HG03442 (cell line): ENCODE results near the gene DOCK4.

ENCODE experiments used
- ATAC-seq: cut with Tn5 transposase; IDR thresholded peaks from one replicate; pipeline ENCODE4 v1.9.1; 2021; ENCODE audit warnings: mild to moderate bottlenecking, moderate library complexity; ENCODE audit not compliant: unreplicated experiment

DOCK4 gene

DNA sequence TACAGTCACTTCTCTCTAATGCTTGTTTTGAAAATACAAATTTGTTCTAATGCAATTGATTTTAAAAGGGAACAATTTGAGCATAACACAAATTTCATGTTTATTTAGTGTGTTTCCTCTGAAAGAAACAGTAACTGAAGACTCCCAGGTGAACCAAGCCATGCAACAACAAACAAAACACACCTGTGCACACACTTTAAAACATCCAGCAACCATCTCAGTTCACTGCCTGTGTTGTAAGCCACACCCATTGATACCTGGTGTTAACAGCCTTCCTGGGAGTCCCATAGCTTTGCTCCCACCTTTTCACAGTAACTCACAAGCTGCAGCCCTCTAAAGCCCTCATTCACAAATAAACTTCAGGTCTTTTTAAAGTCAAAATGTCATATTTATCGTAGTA, 89.3 kb downstream of the DOCK4 start:
- no peak for ATAC-seq

DNA sequence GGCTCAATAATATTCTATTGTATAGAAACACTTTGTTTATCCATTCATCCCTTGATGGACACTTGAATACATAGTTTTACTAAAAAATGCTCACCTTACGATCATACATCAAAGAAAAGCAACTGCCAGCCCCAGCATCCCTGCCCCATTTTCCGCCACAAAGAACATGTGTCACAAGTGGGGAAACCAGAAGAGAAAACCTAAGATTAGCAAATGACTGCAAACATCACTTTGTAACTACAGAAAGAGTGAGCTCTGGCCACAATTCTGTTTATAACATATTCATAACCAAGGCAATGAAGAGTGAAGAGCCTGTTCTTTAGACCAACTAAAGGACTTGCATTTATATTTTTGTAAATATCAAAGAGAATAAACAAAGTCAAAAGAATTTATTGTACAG, 89.8 kb downstream of the DOCK4 start:
- ATAC-seq: no peak

DNA sequence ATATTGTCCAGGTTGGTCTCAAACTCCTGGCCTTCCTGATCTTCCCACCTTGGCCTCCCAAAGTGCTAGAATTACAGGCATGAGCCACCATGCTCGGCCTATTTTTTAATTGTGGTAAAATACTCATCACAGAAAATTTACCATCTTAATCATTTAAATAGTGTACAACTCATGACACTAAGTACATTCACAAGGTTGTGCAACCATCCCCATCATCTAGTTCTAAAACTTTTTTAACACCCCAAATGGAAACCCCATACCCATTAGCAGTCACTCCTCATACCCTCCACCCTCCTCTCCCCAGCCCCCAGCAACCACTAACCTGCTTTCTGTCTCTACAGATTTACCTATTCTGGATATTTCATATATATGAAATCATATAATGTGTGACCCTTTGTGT, 90.3 kb downstream of the DOCK4 start:
- no peak for ATAC-seq

DNA sequence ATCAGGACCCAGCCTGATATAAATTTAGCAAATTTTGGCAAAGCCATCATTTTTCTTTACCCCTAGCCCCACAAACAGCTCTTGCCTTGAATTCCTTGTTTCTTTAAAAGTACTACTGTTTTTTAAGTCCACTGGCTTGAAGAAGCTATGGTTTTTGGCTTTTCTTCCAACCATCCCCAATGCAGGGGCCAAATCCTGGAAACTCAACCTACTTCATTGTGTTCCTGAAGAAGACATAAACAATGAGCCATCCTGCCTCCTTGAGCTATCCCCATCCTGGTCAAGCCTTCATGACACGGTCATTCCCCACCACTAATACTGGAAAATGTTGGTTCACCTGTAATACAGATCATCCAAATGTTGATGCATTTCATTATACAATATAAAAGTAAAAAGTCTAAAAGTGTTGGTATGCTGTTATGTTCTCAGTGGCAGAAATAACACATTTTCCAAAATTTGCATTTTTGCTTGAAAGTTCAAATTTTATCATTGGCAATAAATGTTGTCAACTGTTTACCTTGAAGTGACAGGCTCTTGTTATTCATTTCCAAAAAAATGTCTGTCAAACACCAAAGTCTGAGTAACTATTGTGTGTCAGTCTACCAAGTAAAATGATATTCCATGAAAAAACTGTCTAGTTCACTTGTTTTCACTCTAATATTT, 92.2 kb downstream of the DOCK4 start:
- no peak for ATAC-seq

DNA sequence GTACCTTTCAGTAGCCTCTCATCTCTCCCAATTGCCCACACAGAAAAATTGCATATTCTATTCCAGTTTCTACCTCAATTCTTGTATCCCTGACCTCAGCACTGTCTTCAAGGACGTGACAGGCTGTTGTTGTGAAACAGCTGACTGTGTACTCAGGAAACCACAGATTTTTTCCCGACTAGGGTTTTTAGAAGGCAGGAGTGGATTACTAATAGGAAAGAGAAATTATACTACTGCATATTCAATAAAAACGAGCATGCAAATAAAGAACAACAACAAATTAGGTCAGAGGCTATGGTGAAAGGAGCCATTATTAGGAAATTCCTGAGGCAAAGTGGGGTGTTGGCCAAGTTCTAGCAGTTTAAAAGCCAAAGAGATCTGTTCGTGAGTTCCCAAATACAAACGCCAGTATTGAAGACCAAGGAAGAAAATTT, 93.4 kb downstream of the DOCK4 start:
- no peak for ATAC-seq

DNA sequence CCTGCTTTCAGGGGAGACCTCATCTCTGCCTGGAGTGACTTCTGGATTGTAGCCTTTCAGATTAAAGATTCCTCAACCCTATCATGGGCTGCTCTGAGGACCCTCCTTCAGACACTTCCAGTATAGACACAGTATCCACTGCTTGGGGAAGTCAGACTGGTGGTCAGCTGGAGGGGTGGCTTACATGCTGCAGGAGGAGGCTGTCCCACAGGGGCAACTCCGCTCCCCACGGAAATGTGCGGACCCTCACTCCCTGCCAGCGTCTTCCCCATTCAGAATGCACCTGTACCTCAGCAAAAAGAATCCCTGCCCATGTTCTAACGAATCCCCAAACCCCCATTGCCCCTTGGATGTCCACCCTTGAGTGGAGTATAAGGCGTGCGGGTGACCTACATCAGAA, 95.5 kb downstream of the DOCK4 start:
- no peak for ATAC-seq

DNA sequence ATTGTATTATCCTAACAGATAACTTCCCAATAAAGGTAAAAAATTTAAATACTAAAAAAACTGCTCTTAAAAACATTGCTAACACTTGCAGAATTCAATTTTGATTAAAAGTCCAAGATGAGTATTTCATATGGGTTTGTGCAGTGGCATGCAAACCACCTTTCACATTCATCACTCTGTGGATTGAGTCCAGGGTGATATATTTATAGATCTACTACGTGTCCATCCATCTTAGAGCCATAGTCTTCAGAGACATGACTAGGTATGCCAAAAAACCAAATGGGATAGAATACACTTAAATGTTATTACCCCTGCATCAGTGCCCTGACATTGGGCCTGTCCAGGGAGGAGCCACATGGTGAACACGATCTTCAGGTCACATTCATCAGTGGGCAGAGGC, 96.0 kb downstream of the DOCK4 start:
- no peak for ATAC-seq

DNA sequence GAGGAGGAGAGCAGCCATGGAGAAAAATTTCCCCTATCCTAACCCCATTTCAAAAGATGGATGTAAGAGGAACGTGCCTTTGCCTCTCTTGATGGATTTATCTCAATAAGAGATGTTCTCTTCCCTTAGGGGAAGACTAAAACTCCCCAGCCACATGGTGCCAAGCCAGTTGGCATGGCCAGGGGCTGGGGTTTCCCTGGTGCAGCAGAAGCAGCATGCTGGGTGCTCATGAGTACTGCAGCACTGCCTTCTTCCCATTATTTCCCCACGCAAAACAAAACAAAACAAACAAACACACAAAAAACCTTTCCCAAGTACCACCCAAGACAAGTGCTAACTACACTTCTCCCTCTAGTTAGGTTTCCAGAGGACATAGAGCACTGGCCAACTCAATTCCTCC, 97.2 kb downstream of the DOCK4 start:
- ATAC-seq: no peak

DNA sequence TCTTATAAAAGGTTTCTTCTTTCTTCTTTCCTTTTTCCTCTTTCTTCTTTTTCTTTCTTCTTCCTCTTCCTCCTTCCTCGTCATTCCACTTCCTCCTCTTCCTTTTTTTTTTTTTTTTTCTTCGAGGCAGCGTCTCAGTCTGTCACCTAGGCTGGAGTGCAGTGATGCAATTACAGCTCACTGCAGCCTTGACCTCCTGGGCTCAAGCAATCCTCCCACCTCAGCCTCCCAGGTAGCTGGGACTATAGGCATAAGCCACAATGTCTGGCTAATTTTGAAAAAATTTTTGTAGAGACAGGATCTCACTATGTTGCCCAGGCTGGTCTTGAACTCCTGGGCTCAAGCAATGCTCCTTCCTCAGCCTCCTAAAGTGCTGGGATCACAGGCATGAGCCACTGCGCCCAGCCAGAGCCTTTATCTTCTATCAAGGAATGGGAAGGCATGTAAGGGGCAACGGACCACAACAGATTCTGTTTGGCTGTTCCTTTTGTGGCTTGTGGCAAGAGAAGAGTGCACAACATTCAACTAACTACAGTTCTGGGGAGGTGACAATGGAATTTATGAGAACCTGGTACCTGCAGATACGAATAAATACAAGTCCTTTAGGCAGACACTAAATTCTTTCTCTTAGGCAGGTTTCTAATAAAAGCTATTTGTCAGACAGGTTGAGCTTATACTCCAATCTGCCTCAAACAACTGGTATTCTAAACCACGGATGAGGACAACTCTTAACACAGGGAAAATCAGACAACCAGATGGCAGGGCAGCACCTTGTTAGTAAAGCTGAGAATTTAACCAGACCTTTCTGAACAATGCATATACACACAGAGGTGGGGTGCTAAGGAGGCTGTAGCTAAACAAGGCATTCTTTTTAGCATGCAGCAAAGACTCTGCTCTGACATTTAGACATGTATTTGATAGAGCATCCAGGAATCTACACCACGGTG, 100.3 kb downstream of the DOCK4 start:
- ATAC-seq: no peak

DNA sequence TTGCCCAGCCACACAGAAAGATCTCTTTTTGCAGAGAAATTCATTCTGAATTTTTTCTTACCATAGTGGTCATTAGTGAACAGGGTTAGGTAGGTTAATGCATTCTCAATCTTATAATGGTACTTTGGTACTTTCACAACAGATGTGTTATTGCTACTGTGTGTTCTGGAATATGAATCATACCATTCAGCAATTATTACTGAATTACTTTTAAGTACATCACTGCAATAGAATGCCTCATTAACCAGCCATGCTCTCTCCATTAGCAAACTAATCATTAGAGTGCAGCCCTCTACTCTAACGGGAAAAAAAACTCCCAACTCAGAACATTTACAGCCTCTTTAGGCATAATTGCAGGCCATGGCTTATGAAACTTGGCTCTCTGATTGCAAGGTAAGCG, 102.1 kb downstream of the DOCK4 start:
- ATAC-seq: no peak

DNA sequence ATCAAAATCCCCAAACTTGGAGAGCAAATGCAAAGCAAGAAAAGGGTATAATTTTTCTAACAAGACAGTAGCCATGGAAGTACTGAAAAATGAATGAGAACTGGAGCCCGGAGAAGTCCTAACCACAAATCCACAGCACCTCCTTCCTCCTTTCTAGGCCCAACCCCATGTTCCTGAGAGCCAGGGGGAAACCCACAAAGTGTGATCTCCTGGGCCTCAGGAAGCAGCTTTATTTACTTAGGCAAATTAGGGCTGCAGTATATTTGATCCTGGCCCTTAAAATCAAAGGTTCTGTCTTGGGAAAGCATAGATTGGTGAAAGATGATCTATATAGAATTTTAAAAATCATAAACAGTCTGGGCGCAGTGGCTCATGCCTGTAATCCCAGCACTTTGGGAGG, 103.0 kb downstream of the DOCK4 start:
- ATAC-seq: no peak

DNA sequence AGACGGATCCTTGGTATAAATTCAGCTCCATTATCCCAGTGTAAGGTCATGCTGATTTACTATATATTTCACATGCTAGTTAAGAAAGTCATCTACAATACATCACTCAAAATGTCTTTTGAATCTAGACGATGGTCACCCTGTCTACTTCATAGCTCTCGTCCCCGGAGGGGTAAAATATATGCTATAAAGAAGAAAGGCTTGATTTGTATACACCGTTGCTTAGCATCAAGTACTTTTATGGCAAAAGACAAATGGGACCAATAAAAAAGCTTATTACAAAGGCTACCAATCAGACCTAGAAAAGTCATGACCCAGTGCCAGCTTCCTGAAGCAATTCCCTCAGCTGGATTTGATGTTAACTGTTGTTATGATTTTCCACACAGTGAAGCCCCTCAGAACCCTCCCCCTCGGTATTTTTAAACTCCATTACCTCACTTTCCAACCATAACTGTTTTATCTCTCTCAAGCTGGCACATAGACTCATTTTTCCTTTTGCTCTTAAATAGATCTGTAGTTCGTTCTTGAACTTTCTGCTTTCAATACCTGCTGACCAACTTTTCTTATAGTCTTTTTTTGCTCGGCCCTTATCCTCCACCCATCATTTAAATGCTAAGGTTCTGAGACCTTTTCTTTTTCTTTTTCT, 104.9 kb downstream of the DOCK4 start:
- ATAC-seq: no peak

DNA sequence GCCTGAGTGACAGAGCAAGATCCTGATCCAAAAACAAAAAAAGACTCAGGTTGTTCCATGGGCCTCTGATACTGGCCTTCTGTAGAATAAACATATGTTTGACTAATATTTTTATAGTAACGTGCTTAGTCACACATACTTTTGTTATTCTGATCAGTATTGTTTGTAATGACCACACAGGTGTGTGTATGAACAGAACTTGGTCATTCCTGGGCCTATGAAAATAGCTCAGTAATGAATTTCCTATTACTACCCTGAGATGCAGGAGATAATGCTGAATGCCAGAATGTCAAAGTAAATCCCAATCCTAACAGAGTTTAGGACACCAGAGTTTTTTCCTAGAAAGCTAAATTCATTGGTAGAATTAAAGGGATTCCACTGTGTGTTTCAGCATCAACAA, 108.7 kb downstream of the DOCK4 start:
- no peak for ATAC-seq

DNA sequence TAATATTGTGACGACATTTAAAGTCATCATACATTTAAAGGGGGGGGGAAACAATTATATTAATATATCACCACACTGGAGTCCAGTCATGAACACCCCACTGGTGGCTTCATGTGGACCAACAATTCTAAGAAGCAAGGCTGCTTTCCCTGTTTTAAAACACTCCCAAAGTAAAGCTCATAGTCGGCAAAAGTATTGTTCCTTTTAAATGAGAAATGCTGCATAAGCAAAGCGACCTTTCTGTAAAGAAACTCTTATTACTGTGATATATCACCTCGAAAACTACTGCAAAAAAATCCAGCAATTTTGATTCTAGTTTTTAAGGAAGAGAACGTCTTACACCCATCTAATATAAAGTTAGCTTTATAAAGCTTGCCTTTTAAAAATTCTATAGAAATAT, 112.8 kb downstream of the DOCK4 start:
- no peak for ATAC-seq

DNA sequence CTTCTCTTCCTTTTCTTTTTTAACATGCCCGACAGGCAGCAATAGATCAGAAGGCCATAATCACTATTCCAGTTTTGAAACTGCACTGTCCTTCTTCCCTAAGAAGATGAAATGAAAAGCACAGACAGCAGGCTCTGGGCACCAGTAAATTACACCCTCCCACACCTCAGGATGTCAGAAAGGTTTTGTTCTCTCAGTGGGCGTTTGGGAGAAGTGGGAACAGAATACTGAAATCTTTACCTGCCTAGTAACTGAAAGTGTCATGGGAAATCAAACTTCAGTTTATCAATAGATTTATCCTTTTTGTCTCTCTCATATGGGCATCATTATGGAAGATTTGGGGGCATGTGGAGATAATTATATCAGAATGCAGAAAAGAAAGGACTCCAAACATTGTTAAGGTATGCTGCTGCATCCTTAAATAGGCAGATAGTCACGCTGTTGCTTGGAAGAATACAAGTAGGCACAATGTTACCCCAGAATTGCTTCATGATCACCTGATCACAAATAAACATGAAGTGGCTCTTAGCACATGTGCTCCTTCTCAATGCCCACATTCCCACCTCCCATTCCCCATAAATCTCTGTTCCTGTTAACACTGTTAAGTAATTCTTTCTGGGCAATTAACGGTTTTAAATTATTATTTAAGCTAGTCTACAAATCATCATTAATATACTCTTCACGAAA, 113.3 kb downstream of the DOCK4 start:
- ATAC-seq: no peak

DNA sequence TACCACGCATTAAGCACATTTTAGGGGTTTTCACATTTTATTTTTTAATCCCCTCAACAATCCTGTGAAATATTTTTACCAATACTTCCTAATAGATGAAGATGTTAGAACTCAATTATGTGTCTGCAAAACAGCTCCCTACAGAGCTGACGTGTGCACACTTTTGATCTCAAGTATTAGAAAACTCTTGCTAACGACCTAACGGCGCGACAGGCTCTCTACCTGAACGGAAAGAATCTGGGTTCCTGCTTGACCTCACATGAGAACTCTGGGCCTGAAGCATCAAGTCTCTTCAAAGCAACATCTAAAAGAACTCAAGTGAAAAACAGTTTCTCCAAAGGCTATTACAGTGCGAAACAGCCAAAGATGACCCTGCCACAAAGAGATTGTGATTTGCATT, 113.9 kb downstream of the DOCK4 start:
- ATAC-seq: no peak

DNA sequence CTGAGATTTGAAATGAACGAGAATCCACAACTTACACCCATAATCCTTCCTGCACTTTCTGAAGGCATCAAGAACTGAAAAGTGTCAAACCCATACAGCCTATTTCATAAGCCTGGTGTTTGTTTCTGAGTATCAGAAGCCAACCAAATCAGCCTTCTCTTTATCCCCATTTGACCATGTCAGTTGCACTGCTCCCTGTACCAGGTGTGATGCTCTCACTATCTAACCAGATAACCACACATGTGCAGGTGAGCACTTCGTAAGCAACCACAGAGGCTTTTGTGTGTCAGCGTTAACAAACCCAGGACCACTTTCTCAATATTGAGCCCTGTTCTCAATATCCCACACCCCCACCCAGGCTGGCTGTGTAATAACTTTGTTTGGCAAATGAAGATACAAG, 114.4 kb downstream of the DOCK4 start:
- ATAC-seq: no peak

DNA sequence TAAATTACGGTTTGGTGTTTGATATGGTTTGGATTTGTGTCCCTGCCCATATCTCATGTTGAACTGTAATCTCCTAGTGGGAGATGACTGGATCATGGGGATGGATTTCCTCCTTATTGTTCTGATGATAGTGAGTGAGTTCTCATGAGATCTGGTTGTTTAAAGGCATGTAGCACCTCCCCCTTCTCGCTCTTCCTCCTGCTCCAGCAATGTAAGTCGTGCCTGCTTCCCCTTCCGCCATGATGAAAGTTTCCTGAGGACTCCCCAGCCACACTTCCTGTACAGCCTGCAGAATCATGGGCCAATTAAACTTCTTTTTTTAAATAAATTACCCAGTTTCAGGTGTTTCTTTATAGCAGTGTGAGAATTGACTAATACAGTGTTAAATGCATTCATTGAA, 116.6 kb downstream of the DOCK4 start:
- no peak for ATAC-seq

DNA sequence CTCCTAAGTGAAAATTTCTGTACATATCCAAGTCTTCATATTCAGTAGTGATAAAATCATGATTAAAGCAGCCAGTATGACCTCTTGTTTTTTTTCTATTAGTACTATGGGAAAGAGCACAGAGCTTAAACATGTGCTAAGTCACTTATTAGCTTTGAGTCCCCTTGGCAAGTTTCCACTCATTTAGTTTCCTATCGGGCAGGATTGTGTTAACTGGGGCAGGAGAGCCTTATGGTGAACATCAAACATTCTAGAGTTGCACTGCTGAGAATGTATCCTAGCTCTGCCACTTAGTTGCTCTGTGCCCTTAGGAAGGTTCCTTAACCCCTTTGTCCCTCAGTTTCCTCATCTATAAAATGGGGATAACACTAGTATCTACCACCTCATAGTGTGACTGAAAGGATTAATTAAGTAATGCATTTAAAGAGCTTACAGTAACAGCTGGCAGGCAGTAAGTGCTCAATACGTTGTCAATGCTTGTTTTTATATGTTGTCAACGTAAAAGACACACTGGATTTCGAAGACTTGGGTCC, 117.6 kb downstream of the DOCK4 start:
- no peak for ATAC-seq

DNA sequence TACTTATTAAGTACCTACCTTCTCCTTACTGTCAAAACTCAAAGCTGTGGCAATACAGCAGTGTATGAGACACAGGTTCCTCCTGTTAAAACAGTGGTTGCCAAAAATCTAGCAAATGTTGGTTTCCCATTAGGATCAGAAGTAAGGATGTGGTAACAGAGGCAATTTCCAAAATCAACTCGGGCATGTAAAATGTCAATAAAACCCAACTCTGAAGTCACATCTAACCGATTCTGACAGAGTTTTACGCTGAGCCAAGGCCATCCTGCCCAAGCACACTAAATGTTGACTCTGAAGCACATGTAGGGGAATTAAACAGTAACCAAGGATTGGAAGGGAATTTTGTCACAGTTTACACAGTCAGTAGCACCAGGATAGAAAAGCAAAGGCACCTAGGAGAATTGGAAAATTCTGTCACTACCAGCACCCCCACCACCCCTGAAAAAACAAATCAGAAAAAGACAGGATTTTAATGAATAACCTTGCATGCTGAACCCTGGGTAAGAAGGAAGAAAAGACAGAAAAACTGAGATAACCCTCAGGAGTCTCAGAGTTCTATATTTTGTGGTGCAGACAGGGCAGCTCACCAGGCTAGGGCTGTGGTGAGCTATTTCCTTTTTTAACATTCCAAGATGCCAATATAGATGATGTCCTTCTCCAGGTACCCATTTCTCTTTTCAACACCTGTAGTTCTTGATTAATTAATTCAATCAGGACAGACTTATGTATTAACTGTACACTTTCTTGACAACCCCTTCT, 119.5 kb downstream of the DOCK4 start:
- no peak for ATAC-seq
